GM19239 (cell line): Measurements from ENCODE around the gene CCDC60.

Source experiments
- DNase-seq: peaks from one replicate; pipeline ENCODE4 v3.0.0; 2011; ENCODE audit warnings: low spot score; ENCODE audit not compliant: insufficient read length
- FAIRE-seq: peaks from 2 replicates; lab custom pipeline; 2011; peaks lifted over from hg19 to GRCh38; lab: Jason Lieb, UNC

Gene CCDC60, protein sequence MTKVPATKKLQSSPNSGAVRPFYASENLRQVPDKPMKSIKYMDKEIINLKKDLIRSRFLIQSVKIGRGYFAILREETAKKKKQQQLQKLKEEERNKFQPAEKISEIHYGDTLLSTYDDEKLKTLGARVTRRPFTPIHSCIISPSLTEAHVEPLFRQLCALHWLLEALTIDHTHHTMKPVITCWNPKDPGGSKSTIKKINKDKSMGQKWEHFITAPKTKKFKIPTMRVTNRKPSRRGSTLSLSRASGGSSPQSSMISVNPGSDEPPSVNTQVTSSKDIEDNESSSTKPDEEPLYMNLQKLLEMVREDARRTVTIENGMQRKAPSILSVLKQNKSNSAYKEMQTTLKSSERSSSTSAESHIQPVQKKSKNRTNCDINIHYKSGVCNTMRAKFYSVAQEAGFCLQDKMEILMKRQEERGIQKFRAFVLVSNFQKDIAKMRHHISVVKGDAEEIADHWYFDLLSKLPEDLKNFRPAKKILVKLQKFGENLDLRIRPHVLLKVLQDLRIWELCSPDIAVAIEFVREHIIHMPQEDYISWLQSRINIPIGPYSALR

DNA sequence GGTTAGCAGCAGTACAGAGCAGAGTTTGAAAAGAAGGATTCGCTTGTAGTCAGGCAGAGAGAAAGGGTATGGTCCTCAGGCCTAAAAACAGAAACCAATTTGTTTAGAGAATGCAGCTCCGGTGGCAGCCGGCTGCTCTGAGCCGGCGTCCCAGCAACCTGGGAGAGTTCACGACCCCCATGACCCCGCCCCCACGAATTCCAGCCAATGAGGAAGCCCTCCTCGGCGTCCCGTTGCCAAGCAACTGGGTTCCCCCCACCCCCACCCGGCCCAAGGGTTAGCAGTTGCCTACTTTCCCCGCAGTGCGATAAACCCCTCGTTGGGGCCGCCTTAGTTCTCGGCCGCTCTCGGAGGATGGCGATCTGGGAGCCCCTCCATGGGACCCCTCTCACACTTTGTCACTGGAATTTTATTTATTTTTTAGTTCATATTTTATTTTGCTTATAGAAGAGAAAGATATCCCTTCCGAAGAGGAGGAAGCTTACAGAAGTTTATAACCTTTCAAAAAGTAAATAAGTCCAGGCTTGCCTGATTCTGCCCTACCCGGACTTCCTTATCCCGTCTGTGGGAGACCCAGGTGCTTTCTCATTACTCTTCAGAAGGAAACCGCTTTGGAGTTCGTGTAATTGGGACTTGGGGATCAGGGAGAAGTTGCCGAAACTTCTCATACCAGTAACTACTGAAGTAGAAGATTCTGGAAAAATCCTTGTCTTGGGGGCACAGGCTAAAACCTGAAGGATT is at the start of gene CCDC60:
Gene CCDC60 (plus strand): TSS at position 300 of the 741 bp plus-strand sequence. CDS start 448 bp downstream, outside the sequence.
- DNase-seq (no peak), FAIRE-seq (no peak)

DNA sequence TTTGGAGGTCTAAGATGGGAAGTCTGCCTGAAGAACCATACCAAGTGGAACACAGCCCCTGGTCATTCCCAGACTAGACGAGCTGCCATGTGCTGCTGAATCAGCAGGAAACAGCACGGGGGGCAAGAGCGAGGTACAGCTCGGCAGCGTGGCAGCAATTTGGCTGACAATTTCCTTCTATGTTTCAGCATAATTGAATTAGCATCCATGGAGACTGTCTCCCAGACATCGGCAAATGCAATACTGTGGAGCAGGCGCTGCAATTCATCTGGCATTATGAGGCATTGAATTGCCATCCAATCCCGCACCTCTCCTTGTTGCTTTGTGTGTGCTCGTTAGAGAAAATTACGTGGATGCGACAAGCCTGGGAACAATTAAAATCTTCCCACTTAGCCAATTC is 46.0 kb upstream of the CCDC60 start:
- FAIRE-seq = no peak

DNA sequence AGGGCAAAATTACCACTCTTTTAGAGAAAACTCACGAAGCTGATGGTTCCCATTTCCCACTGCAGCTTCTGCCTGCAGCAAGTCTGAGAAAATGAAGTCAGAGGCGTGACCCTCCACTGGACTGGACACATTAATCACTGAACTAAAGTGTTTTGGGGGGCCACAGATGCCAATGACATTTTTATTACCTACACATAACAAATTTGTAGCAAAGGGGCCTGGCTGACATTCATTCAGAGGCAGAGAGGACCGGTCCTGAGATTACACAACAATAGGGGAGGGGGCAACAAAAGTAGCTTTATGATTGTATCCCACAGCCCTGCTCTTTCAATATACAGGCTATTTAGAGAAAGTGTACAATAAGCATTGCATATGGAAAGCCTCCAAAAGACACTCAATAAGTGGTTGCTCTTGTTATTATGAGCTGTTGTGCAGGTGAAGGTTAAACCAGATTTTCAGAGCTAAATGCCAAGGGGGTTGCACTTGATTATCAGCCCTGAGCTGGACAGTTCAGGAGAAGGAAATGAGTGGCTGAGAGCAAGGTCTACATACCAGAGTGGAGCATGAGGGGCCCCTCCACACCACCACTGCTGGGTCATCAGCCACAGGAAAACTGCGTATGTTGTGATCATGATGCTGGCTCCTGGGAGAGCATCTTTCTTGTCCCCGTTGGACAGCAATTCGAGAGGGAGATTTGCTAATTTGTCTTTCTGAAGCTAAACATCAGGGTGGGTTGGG is 41.5 kb upstream of the CCDC60 start:
- FAIRE-seq (no peak), DNase-seq (no peak)

More for the DNA sequence above, 46.0 kb upstream of the CCDC60 start:
- DNase-seq = no peak

DNA sequence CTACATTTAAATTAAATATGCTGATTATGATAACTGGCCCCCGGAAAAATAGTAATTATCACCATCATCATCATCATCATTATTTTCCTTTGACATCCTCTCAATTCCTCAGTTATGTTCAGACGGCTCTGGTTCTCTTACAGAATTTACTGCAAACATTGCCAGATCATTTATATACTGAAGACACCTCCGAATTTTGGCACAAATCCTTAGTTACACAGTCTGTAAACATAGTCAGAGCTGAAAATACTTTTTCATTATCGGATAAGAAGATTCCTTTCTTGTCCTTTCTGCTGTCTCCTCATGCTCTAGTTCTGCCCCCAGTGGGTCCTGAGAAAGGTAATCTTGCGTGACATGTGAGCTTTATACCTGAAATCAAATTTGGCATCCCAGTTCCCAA is 40.3 kb upstream of the CCDC60 start:
- FAIRE-seq (no peak), DNase-seq (no peak)

DNA sequence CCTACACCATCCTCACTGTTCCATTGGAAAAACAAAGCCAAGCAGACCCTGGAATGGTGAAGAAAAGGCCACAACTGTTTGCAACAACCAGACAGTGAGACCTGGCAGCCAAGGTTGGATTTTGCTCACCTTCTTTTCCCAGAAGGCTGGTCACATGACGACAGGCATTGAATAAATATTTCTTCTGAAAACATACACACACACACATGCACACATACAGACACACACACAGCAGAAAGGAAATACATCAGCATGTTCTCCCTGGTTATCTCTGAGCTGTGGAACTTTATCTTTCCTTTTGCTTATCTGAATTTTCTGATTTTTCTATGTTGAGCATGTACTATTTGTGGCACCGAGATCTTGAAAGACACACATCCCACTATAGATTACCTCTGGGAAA is 38.0 kb upstream of the CCDC60 start:
- FAIRE-seq (no peak), DNase-seq (no peak)

DNA sequence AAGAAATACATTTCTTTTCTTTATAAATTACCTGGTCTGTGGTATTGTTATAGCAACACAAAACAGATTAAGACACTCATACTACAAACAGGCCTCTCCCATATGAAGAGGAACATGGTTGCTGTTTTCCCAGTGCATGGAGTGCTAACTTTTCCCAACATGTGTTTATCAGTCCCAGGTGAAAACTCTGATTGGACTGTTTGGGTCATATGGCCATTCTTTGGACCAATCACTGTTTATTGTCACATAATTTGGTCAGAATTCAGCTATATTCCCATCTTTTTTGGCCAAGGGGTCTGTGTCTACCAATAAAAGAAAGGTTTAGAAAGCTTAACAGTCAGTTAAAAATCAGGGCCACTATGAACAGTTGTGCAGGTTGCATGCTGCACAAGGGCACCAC is 35.4 kb upstream of the CCDC60 start:
- no peak for FAIRE-seq
- no peak for DNase-seq

DNA sequence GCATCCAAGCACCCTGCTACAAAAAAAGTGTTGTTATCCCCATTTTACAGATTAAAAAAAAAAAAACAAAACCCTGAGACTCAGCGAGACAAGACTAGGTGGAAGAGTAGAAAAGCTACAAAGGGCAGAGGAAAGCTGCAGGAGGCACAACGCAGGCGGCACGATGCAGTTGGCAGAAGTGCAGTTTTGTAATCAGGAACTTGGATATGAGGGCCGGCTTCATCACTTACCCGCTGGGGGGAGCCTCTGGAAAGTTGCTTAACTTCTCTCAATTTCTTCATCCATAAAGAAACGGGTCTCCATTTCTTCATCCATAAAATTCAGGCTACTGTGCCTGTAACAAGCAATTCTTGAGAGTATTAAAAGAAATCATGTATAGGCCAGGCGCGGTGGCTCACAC is 33.1 kb upstream of the CCDC60 start:
- no peak for FAIRE-seq
- DNase-seq = no peak

DNA sequence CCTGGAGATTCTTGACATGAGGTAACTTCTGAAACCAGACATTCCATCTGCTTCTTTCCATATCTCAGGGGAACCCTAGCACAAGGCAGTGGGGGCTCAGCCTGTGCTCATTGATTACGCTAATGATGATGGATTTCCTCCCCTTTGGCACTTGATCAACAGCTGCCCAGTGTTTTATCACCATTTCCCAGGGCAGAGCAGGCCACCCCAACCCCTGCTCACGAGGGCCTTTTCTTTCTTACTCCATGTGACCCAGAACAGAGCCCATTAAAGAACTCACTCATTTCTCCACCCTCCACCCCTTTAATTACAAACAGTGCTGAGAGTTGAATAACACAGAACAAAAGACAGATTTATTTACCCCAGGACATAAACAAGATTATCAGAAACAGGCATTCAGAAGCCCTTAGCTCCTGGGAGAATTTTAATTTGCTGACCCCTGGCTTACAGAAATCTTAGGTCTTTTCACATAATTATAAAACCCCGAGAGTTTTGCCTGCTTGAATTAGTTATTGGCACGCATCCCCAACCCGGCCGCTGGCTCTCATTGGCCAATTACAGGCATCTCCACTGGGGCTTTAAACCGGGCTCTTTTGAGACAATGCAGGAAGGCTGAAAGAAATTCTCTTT is 32.0 kb upstream of the CCDC60 start:
- no peak for FAIRE-seq
- DNase-seq = no peak

DNA sequence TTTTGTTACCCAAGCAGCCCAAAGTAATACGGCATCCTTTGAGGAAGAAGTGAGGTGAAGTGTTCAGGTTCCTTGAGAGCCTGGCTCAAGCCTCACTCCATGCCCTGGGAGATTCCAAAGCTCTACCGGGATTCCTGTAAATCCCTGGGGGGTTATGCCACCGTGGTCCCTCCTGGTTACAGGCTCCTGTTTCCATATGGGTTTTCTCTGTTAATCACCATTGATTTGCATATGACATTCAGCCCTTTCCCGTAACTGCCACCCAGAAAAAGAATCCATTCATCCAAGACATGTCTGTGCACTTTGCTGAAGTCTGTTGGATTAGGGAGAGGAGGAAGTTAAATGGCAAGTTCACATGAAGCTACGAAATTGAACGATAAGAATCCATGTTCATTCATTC is 27.9 kb upstream of the CCDC60 start:
- FAIRE-seq (no peak), DNase-seq (no peak)

DNA sequence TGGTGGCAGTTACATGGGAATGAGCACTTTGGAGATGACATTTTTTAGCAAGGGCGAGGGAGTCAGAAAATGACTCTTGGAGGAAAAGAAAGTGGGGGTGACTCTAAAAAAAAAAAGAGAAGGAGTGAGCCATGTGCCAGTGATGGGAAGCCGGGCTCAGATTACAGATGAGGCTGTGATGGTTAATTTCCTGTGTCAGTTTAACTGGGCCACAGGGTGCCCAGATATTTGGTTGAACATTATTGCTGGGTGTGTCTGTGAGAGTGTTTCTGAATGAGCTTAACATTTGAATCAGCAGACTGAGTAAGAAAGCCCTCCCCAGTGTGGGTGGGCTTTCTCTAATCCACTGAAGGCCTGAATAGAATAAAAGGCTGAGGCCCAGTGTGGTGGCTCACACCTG is 26.8 kb upstream of the CCDC60 start:
- no peak for DNase-seq
- FAIRE-seq = no peak

DNA sequence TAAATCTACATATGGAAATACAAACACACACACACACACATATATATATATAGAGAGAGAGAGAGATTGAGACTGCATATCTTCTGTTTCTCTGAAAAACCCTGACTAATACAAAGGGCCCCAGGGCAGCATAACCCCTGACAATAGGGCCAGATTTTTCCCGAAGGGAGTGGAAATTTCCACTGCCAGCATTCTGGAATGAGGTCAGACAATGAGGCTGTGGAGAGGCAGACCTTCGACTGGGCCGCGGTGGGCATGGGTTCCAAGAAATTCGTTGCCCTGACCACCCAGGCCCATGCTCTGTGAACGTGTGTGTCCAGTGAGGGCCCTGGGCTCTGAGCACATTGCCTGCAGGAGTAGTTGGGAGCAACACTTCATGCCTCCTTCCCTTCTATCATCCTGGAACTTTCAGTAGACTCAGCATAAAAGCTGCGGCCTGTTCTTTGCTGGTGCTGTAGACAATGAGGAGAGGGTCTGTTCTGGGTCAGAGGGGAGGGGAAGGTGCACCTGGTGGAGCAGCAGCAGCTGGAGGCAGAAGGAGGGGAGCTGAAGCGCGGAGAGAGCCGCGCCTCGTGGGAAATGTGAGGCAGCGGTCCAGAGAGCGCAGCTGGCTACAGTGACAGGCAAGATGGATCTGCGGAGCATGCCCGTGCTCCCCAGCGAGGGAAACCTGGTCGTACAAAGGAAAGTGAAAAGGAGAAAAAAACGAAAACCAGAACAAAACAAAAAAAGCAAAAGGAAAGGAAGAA is 25.6 kb upstream of the CCDC60 start:
- DNase-seq (no peak), FAIRE-seq (no peak)

DNA sequence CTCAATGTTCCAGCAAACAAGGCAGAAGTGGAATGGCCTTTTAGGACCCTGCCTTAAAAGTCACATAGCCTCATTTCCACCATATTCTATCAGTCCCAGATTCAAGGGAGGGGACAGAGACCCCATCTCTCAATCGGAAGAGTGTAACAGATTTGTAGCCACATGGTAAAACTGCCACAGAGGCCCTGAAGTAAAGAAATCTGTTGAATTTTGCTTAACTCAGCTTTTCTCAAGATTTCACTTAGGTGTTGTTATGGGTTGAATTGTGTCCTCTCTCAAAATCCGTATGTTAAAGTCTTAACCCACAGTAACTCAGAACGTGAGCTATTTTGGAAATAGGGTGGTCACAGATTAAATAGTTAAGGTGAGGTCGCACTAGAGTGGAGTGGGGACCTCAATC is 22.7 kb upstream of the CCDC60 start:
- FAIRE-seq (no peak), DNase-seq (no peak)

DNA sequence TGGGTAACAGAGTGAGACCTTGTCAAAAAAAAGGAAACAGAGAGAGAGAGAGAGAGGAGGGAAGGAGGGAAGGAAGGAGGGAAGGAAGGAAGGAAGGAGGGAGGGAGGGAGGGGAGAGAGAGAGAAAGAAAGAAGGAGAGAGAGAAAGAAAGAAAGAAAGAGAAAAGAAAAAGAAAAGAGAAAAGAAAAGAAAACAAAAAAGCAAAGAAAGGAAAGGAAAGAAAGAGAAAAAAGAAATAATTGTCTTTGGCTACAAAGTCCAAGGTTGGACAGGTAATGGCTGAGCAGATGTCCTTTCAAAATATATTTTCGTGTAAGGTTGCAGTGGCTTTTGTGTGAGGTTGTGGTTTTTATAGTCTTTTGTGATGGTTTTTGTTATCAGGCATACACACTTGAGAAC is 21.6 kb upstream of the CCDC60 start:
- FAIRE-seq (no peak), DNase-seq (no peak)

DNA sequence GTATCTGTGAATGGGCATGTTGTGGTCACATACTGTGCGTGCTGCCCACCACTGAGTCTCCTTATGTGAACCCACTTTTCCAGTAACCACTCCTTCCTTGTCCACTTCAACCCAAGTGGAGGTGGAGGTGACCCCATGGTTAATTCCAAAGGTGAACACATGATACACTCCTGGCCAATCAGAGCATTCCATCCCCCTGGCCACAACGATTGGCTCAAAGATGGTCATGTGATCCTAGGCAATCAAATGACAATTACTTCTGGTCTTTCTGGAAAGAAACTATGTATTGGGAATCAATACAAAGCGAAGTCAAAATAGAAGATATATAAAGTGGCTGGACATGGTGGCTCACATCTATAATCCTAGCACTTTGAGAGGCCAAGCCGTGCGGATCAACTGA is 20.2 kb upstream of the CCDC60 start:
- DNase-seq (no peak), FAIRE-seq (no peak)

DNA sequence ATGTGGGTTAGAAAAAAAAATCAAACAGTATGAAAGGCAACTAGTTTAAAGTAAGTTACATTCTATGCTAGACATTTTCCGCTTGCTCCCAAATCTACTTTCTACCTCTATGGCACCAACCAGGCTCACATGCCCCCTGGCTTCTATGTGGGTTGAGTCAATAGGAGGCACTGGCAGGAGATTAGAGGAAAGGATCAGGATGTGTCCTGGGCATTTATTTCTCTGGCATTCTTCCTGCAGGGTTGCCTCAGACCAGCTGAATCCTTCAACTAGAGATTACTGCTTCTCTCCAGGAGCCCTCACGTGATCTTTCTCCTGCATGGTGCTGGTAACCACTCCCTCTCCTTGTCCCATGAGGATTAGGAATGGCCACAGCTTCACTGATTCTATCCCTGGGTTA is 14.9 kb upstream of the CCDC60 start:
- FAIRE-seq (no peak), DNase-seq (no peak)

DNA sequence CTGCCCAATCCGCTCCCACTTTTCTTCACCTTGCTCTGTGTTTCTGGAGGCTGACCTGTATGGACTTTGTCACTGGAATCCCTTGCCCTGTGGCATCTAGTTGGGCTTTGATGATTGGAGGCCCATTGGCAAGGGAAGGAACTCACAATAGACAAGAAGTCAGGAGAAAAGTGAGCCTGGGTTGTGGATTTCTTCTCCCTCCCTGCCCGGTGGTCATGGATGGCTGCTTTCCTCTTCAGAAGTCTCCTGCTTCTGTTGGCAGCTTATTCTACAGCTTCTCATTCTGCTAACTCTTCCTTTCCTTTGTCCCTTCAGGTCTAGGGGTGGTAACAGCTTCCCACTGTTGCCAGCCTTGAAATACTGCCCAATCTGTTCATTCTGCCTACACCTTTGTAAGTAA is 13.9 kb upstream of the CCDC60 start:
- DNase-seq (no peak), FAIRE-seq (no peak)

DNA sequence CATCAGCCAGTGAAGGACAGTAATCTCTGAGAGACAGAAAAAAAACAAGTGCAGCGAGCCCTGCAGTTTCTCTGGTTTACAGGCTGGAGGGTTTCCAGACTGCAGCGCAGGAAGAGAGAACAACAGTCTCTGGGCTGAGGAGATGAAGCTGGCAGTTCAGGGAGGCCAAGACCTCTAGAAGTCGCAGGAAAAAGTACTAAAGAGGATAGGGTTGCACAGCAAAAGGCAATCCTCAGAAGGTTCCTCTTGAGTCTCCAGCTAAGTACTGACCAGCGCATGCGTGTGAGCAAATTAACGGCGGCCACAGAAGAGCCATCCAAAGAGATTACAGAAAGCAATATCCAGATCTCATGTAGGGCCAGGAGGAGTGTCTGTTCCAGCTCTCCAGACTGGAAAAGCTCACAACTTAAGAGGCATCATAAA is 12.2 kb upstream of the CCDC60 start:
- no peak for FAIRE-seq
- no peak for DNase-seq

DNA sequence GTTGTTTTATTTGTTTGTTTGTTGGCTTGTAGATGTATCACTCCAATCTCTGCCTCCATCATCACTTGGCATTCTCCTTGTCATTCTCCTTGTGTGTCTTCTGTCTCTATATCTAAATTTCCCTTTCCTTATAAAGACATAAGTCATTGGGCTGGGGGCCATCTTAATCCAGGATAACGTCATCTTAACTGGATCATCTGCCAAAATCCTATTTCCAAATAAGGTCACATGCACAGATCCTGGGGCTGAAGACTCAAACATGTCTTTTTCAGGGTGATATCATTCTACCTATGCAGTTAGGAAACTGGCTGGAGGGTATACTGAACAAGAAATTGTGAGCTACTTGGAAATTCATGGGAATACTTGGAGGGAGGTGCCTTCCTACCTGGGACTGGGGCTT is 8.7 kb upstream of the CCDC60 start:
- DNase-seq = no peak
- FAIRE-seq = no peak

DNA sequence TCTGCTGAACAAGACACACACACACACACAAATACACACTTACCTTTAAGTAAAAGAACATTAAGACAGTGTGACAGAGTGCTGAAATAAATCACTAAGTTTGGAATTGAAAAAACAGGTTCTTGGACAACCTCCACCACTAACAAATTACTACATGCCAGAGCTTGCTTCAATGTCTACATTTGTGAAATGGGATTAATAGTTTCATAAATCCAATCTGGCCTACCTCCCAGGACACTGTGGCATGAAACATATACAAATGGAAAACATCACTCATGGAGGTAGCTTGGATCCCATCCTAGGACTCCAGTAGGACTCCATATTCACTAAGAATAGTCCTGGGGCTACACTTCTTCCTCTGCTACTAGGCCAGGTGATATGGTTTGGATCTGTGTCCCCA is 8.2 kb upstream of the CCDC60 start:
- FAIRE-seq (no peak), DNase-seq (no peak)

DNA sequence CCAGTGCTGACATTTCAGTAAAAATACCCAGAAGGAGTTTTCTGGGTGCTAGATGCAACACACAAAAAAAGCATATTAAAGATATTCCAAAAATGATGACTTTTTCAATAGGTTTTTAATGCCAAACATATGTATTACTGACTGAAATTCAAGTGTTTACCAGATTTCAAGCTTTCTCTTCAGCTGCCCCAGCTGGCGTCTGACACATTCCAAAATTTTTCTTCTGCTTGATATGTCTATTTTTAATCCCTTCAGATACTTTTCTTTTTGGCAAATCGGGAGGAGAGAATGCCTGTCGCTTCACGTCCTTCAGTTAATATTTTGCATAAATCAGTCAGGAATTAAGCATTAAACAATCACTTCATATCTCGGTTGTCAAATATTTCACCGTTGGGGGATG is 7.1 kb upstream of the CCDC60 start:
- DNase-seq (no peak), FAIRE-seq (no peak)
